IPS-18c (cell line): ENCODE data around the gene DPF3.

Source experiments
- H3K4me3 ChIP-seq: 2 replicates; pipeline ENCODE4 v1.7.0; 2013; ENCODE audit warnings: low read depth, mild to moderate bottlenecking, low read length, moderate library complexity; ENCODE audit not compliant: insufficient read depth
- H3K9me3 ChIP-seq: one replicate; pipeline ENCODE4 v1.6.1; 2013; ENCODE audit warnings: mild to moderate bottlenecking, low read length, moderate library complexity; ENCODE audit not compliant: control insufficient read depth, insufficient read depth

DPF3 gene

GRCh38 chr14:72893636-72894322, at the start of gene DPF3:
TSS of gene DPF3 (minus strand) at chr14:72894101. CDS start at chr14:72894088, 13 bp downstream.
- H3K9me3 ChIP-seq = peaks cover 2% of the 10 kb centered on the region
- H3K4me3 ChIP-seq = peak within 1 kb of the TSS; percentile 79

DNA sequence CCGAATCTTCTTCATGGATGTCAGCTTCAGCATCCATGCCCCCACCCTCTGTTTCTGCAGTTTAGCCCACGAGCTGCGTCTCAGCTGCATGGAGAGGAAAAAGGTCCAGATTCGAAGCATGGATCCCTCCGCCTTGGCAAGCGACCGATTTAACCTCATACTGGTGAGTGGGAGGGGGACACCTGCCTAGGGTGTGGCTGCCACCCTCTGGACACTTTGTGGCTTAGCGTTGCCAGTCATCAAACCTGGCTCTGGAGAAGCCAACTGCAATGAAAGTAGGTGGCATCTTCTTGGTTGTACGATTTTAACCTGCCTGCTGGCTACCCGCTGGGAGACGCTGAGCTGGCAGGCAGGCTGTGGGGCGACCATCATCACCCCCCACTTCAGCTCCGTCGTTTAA, 49.0 kb upstream of the DPF3 start:
- no peaks in the 10 kb centered on the region for H3K9me3 ChIP-seq
- H3K4me3 ChIP-seq = no peak overlapping the region

GRCh38 chr14:72941286-72941985, 47.5 kb upstream of the DPF3 start:
- H3K9me3 ChIP-seq = no peaks in the 10 kb centered on the region
- no peak overlapping the region for H3K4me3 ChIP-seq

DNA sequence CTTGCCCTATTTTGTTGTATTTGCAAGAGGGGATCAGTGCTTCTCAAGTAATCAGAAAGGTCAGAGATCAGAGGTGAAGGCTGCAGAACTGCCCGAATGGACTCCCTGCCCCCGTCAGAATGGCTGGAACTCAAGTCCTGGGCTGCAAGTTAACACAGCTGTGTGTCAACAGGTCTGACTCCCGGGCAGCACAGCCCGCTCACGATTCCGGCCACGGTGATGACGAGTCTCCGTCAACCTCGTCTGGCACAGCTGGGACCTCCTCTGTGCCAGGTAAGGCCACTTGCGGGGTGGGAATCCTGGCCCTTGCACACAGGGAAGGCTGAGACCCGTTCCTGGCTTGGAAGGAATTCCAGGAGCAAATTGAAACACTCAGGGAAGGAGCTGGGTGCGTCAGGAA, 45.7 kb upstream of the DPF3 start:
- no peaks in the 10 kb centered on the region for H3K9me3 ChIP-seq
- no peak overlapping the region for H3K4me3 ChIP-seq

DNA sequence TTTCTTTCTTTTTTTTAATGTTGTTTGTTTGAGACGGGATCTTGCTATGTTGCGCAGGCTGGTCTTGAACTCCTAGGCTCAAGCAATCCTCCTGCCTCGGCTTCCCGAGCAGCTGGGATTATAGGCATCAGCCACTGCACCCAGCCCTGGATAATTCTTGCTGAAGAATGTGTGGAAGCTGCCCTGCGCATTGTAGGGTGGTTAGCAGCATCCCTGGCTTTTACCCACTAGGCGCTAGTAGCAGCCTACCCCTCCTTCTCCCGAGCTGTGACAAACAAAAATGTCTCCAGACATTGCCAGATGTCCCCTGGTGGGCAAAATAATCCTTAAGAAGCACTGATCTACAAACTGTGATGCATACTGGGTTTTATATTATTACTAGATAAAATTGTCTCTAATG, 39.0 kb upstream of the DPF3 start:
- no peaks in the 10 kb centered on the region for H3K9me3 ChIP-seq
- H3K4me3 ChIP-seq = no peak overlapping the region

DNA sequence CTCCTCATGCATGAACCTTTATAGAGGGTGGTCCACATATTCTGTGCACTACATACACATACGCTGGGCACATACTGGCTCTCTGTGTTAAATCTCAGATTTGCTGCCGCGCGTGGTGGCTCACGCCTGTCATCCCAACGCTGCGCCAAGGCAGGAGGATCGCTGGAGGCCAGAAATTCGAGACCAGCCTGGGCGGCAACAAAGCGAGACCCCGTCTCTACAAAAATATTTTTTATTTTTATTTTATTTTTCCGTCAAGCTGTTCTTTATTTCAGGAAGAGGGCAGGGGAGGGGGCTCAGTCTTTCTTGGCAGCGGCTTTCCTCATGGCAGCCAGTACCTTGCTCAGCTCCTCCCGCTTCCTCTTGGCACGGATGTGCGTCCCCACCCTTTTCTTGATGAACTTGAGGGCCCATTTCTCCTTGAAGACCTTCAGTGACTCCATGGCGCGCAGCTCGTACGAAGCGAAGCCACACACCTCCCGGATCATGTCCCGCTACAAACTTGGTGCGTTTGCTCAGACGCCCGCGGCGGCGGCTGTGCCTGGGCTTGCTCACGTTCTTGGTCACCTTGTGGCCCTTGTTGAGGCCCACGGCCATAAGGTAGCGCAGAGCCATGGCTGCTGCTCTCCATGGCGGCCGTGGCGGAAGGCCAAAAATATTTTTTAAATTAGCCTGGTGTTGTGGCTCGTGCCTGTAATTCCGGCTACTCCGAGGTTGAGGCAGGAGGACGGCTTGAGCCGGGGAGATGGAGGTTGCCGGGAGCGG, 35.6 kb upstream of the DPF3 start:
- no peak overlapping the region for H3K4me3 ChIP-seq
- no peaks in the 10 kb centered on the region for H3K9me3 ChIP-seq

DNA sequence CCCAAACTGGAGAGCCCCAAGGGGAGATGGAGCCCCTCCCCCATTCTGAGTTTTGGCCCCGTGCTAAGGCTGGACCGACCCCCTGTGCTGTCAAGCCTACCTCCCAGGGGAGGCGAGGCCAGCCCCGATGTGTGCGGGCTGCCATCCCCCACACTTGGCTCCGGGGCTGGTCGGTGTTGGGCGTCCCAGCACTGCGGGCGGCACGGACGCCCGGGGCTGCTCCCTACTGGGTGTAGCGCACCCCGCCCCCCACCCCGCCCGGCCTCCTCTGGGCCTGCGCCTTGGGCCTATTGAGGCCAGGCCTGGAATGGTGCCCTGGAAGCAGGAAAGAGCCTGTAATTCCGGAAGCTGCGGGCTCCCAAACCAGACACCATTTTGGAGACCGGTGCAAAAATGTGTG, 35.0 kb upstream of the DPF3 start:
- Histone ChIP-seq H3K9me3 (no peaks in the 10 kb centered on the region), H3K4me3 (no peak overlapping the region)

DNA sequence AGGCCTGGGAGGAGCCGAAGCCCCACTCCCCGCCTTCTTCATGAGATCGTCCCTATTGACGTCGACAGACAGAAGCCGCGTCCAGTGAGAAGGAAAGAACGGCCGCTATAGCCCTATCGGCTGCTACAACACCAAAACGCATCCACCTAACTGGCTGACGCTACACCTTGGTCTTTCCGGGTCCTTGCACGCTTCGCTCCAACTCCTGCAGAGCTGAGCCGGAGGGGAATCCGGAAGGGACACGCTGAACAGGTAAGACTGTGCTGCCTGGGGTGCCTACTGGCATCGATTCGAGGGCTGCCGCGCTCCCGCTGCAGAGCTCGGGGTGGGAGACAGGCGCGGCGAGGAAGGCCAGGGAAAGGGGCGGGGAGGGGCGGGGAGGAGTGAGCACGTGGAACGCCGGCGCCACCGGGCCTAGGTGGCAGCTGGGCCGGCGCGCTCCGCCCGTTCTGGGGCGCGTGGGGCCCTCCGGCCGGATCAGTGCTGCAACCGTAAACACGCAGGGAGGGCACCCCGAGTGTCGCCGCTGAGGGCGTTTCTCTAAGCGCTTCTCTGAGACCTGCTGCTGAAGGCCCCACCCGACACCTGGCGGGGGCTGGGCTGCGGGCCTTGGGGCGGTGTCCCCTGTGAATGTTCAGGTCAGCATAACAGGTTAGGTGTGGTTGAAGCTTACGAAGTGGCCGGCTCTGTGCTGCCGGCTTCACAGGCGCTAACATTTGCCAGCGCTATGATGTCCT, 32.6 kb upstream of the DPF3 start, which contains the start of gene DCAF4:
Gene DCAF4, plus strand, starts transcription at position 173 of the 737 bp plus-strand sequence. CDS start 11,515 bp downstream, outside the sequence.
- H3K4me3 ChIP-seq = peak within 1 kb of the TSS; percentile 80
- no peaks in the 10 kb centered on the region for H3K9me3 ChIP-seq

DNA sequence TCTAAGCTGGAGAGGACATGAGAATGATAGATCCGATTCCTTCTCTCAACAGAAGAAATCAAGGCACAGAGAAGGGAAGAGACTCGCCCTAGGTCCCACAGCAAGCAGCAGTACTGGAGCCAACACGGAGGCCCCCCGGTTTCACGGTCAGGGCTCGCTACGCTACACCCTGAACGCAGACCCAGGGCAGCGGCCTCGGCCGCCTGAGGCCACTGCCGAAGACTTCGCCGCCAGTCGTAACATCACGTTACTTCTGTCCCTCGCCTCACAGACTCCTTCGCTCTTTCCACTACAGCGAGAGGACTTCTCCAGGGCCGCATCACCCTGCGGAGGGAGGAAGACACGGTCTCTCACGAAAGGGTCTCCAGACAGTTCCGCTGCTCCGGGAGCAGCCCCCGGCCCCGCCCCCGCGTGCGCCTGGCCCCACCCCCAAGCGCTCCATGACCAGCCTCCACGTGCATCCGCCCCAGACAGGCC, 32.0 kb upstream of the DPF3 start:
- Histone ChIP-seq H3K4me3 (peak overlapping the region; percentile 66), H3K9me3 (no peaks in the 10 kb centered on the region)

DNA sequence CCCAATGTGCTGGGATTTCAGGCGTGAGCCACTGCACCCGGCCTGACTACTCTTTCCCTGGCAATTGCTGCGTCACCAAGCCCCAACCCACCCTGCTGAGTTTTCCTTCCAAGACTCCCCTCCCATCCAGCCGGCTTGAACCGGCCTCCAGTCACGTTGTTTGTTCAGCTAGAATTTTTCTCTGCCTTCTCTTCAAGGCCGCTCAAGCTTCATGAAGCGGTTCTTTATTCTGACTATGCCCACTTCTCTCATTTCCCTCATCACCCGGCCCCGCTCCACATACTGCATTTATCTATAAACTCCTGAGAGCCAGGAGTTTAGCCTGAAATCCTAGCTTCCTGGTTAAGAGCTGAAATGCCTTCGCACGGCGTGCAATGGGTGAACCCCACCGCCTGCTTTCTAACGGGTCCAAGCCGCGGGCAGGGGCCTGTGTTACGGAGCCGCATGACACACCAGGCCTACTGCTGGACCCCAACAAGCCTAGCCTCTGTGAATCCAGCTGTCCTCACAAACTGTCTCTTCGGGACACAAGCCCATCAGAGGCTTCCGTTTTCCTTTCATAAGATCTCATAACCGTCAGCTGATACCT, 31.4 kb upstream of the DPF3 start:
- H3K9me3 ChIP-seq = no peaks in the 10 kb centered on the region
- H3K4me3 ChIP-seq = peak overlapping the region; percentile 66; the same call in 1 of the 2 replicates

DNA sequence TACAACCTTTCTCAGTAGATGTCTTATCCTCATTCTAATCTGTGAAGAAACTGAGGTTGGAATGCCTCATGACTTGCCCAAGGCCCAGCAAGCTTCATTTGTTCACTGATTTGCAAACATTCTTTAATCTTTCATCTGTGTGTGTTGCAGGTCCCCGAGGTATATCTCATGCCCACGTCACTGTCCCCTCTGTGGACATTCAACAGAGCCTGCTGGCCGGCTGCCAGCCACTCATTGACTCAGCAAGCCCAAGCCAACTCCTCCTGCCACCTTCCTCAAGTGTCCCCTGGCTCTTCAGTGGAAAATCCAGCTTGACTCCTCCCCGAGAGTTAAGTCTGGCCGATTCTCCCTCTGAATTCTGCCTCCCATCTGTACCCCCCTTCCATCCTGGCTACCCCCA, 30.4 kb upstream of the DPF3 start:
- Histone ChIP-seq H3K4me3 (no peak overlapping the region), H3K9me3 (no peaks in the 10 kb centered on the region)

DNA sequence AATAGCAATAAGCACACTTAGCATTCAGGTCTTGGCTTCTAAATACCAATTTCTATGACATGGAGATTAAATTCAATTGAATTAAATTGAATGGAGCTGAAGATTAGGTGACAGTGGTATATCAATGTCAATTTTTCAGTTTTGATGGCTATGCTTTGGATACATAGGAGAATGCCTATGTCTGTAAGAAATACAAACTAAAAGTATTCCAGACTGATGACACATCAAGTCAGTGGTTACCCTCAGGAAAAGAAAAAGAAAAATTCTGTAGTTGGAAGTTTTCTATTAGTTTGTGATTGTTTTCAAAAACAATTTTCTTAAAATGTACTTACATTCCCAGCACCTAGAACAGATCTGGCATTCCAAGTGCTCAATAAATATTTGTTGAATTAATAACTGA, 27.5 kb upstream of the DPF3 start:
- Histone ChIP-seq H3K4me3 (no peak overlapping the region), H3K9me3 (no peaks in the 10 kb centered on the region)

- Histone ChIP-seq H3K9me3 (no peaks in the 10 kb centered on the region), H3K4me3 (no peak overlapping the region)
Observed at GRCh38 chr14:72920008-72920407, 26.1 kb upstream of the DPF3 start.

- no peak overlapping the region for H3K4me3 ChIP-seq
Observed at GRCh38 chr14:72917094-72917802, 23.3 kb upstream of the DPF3 start.

DNA sequence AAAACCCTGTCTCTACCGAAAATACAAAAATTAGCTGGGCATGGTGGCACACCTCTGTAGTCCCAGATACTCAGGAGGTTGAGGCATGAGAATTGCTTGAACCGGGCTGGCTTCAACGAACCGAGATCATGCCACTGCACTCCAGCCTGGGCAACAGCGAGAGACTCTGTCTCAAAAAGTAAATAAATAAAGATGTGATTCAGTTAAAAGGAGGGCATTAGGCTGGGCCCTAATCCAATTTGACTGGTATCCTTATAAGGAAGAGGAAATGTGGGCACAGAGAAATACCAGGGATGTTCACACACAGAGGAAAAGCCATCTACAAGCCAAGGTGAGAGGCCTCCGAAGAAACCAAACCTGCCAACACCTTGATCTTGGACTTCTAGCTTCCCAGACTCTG, 22.3 kb upstream of the DPF3 start:
- no peaks in the 10 kb centered on the region for H3K9me3 ChIP-seq
- no peak overlapping the region for H3K4me3 ChIP-seq

More at GRCh38 chr14:72917094-72917802, 23.3 kb upstream of the DPF3 start:
- H3K9me3 ChIP-seq = no peaks in the 10 kb centered on the region

DNA sequence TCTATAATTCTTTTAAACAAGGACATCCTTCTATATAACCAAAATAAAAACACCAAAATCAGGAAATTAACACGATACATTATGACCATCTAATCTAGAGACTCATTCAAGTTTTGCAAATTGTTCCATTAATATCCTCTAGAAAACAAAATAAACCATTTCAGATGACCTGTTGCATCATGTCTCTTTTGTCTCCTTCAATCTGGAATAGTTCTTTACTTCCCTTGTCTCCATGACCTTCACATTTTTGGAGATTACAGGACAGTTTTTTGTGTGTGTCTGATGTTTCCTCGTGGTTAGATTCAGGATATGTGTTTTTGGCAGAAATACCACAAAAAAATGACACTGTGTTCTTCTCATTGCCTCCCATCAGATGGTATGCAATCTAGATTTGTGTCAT, 19.9 kb upstream of the DPF3 start:
- Histone ChIP-seq H3K4me3 (no peak overlapping the region), H3K9me3 (no peaks in the 10 kb centered on the region)
